Body of pancreas (tissue), 4 donors: ENCODE data around the gene AFAP1L1. TPM values are rescaled to one million over a fixed set of nuclear protein-coding genes. Genes with fewer than 3 reads are reported as not detected.
A peak's percentile ranks its signal among the peaks of the same experiment; 100 is the strongest.

Experiments
- ATAC-seq: fragments of 150-250 bp; one replicate; pipeline ENCODE4 v1.9.1; 2016
- DNase-seq, 4 donors: peaks; one replicate each; pipeline ENCODE4 v3.0.0-alpha.2; 2019
- H3K27ac ChIP-seq, 4 donors: fragments of 200-600 bp; sonication (generic); 1 replicate in 3 of 4; 2 replicates in 1 of 4; pipeline versions ENCODE4 v1.5.1 to v1.6.1; 2016 to 2019; ENCODE audit warnings: mild to moderate bottlenecking in 1 of 4, mixed read lengths in 1 of 4, moderate library complexity in 1 of 4
- H3K27me3 ChIP-seq, 2 donors: fragments of 200-600 bp; sonication (generic); one replicate each; pipeline ENCODE4 v1.6.0; 2016; ENCODE audit warnings: mild to moderate bottlenecking in 1 of 2
- H3K36me3 ChIP-seq, 2 donors: fragments of 200-600 bp; sonication (generic); replicated peaks in 1 of 2; 2 replicates each; pipeline ENCODE4 v1.5.1; 2016; ENCODE audit warnings: low read depth in 2 of 2; ENCODE audit not compliant: insufficient read depth in 1 of 2
- H3K4me1 ChIP-seq: fragments of 200-600 bp; sonication (generic); one replicate; pipeline ENCODE4 v1.6.0; 2016
- H3K4me3 ChIP-seq, 2 donors: fragments of 200-600 bp; sonication (generic); 1 replicate in 1 of 2; 2 replicates in 1 of 2; pipeline ENCODE4 v1.5.1; 2016 to 2019
- H3K9me3 ChIP-seq, 3 donors: fragments of 200-600 bp; sonication (generic); 1 replicate in 2 of 3; 2 replicates in 1 of 3; pipeline ENCODE4 v1.5.1; 2016
- POLR2A ChIP-seq, 3 donors: fragments of 450-650 bp; IDR thresholded peaks; one replicate each; pipeline ENCODE4 v1.6.1; 2016; ENCODE audit warnings: antibody characterized with exemption in 3 of 3, mild to moderate bottlenecking in 2 of 3
- WGBS, 2 donors: methylation state at CpG; one replicate each; pipeline ENCODE4 v1.1.5; 2017; 5-methylcytosine and 5-hydroxymethylcytosine counted together
- intact Hi-C: fragments of 100-400 bp; cut with DNase I; formaldehyde crosslinking; loops from one replicate; pipeline ENCODE4 v1.15.1; 2023
- total RNA-seq, 2 donors: library from RNA; depleted of rRNA; stranded (reverse); fragments of >200 nt; gene quantifications; one replicate each; pipeline ENCODE4 v1.1.0, GENCODE V29; 2016
- TF ChIP-seq, protein P1 (sequence below), 7 experiments: fragments of 450-650 bp in 4 of 7; fragments of 200-600 bp in 3 of 7; sonication (generic) in 3 of 7; IDR thresholded peaks; one replicate each; pipeline ENCODE4 v1.5.1; 2016 to 2019; ENCODE audit warnings: antibody characterized with exemption in 7 of 7

Gene AFAP1L1
- total RNA-seq, 2 donors from 2014 or later, result 2.9 to 5.9 TPM

DNA sequence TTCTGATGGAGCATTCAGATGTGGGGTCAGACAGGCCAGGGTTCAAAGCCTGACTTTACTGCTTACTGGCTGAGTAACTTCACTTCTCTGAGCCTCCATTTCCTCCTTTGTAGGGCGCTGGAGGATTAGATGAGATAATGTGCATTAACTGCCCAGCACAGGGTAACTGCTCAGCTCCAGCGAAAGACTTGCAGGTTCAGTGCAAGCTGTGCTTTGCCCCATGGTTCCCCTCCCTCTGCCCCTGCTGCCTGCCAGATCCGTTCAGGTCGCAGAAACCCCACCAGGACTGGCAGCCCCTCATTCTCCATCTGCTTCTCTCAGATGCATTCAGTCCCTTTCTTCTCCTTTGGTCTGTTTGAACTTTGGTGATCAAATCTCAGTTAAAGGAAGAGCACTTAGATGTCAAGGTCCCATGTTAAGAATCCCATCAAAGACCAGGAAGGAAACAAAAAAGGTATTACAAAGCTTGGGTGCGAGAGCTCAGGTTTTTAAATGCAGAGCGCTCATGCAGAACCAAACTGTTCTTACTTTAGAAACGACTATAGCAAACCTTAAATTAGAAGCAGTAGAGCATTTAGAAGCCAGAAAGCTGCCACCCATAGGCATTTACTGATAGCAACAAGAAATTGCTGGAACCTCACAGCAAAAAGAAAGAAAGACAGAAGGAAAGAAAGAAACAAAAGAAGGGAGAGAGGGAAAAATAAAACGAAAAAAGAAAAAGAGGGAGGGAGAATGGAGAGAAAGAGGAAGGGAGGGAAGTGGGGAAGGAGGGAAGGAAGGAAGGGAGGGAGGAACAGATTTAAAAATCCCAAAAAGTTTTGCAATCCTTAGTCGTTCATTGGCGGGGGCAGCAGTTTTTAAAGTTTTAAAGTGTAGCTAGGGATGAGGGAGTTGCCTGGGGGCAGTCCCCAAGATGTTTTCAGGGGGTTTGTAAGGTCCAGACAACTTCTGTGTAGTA lies 23.5 kb downstream of the AFAP1L1 start:
- intact Hi-C loops, result no loop called here
- no peak for ATAC-seq
- H3K4me3 ChIP-seq, result no peak overlapping the region

DNA sequence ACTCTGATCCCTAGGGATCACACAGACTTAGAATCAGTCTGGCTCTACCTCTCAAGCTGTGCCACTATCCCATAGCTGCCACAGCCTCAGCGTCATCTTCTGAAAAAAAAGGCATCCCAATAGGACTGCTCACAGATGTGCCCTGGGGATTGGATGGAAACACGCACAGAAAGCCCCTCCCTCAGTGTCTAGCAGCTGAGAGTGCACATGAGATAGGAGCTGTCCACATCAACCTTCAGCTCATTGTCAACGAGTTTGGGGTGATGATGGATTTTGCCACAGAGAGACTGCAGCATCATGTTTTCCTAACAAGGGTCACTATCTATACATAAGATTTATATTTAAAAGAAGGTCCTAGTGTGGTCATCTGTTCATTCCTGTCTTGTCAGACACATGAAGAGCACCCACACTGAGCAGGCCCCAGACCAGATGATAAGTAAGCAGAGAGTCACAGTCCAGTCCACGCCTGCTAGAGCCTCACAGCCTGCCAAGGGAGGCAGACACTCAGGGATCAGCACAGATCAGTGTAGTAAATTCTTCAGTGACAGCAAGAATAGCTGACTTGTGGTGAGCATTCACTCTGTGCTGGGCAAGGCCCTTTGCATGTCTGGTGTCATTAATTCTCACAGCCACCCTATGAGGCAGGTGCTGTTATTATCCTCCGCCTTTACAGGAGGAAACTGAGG lies 25.8 kb downstream of the AFAP1L1 start:
- TF ChIP-seq, protein P1, sequence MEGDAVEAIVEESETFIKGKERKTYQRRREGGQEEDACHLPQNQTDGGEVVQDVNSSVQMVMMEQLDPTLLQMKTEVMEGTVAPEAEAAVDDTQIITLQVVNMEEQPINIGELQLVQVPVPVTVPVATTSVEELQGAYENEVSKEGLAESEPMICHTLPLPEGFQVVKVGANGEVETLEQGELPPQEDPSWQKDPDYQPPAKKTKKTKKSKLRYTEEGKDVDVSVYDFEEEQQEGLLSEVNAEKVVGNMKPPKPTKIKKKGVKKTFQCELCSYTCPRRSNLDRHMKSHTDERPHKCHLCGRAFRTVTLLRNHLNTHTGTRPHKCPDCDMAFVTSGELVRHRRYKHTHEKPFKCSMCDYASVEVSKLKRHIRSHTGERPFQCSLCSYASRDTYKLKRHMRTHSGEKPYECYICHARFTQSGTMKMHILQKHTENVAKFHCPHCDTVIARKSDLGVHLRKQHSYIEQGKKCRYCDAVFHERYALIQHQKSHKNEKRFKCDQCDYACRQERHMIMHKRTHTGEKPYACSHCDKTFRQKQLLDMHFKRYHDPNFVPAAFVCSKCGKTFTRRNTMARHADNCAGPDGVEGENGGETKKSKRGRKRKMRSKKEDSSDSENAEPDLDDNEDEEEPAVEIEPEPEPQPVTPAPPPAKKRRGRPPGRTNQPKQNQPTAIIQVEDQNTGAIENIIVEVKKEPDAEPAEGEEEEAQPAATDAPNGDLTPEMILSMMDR (IDR thresholded peaks at IDR 0.05), result no peak
- no peak for TF ChIP-seq POLR2A (IDR thresholded peaks at IDR 0.05)
- Histone ChIP-seq H3K27me3 (no peaks in the 10 kb centered on the region), H3K27ac (no peak overlapping the region), H3K4me3 (no peak overlapping the region), H3K36me3 (no peaks in the 10 kb centered on the region), H3K4me1 (no peaks in the 10 kb centered on the region), H3K9me3 (no peaks in the 10 kb centered on the region)
- ATAC-seq (no peak), DNase-seq (no peak)
- WGBS, 2 donors, result 67 to 80% methylated on average over 1 to 5 of the region's 5 CpGs
- intact Hi-C loops, result no loop called here

More for the DNA sequence above, 23.5 kb downstream of the AFAP1L1 start:
- H3K36me3 ChIP-seq, result no peaks in the 10 kb centered on the region
- H3K9me3 ChIP-seq, result no peaks in the 10 kb centered on the region
- H3K27ac ChIP-seq, result no peak overlapping the region
- no peaks in the 10 kb centered on the region for H3K27me3 ChIP-seq
- no peak for DNase-seq
- 58 to 59% methylated on average over 10 of the region's 10 CpGs for whole genome bisulfite sequencing, 2 donors
- TF ChIP-seq, protein P1 (IDR thresholded peaks at IDR 0.05), result no peak
- TF ChIP-seq POLR2A (IDR thresholded peaks at IDR 0.05), result no peak
- no peaks in the 10 kb centered on the region for H3K4me1 ChIP-seq

DNA sequence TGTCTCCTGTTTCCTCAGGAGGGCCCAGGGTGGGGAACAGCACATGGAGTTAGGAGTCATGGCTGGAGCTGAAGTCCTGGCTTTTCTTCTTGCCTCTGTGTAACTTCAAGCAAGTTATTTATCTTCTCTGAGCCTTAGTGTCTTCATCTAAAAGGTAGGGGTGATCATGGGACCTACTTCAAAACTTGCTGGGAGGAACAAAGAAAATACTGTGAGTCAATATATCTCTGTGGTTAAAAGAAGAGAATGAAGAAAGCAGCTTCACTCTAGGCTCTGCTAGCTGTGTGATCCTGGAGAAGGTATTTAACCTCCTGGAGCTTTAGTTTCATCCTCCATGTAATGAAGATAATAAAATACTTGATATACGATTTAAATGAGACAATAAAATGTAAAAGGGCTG lies 26.5 kb downstream of the AFAP1L1 start:
- H3K36me3 ChIP-seq, result no peaks in the 10 kb centered on the region
- no peaks in the 10 kb centered on the region for H3K9me3 ChIP-seq
- H3K4me3 ChIP-seq, result no peak overlapping the region
- H3K4me1 ChIP-seq, result no peaks in the 10 kb centered on the region
- H3K27me3 ChIP-seq, result no peaks in the 10 kb centered on the region
- TF ChIP-seq POLR2A (IDR thresholded peaks at IDR 0.05), result no peak
- TF ChIP-seq, protein P1 (IDR thresholded peaks at IDR 0.05), result no peak
- ATAC-seq (no peak), DNase-seq (no peak)
- H3K27ac ChIP-seq, result no peak overlapping the region
- 44 to 64% methylated on average over 1 of the region's 1 CpG for WGBS, 2 donors
- intact Hi-C loops, result no loop called here

DNA sequence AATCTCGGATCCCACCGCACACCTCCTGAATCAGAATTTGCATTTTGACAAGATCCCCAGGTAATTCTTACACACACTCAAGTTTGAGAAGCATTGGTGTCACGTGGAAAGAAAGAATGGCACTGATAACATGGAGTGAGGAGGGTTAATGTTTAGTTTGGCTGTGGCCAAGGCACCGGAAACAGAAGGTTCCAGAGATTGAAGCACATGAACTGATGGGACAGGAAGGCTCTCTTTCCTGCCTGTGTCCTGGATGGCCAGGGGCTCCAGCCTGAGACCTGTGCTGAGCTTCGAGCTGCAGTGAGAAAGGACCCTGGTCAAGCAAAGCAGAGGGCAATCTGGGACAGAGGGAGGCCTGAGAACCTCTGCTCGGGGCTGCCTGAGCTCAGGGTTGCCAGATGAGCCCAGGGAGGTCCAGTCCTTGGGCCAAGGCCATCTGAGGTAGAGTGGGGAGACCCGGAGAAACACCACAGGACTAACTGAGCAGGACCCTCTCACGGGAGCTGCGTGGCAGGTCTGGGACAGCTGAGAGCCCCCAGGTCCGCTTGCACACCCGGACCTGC lies 27.3 kb downstream of the AFAP1L1 start:
- Histone ChIP-seq H3K4me3 (no peak overlapping the region), H3K36me3 (no peaks in the 10 kb centered on the region), H3K9me3 (no peaks in the 10 kb centered on the region), H3K4me1 (no peaks in the 10 kb centered on the region), H3K27me3 (no peaks in the 10 kb centered on the region), H3K27ac (peak overlapping the region in 1 of 4 donors; percentile 34)
- WGBS, 2 donors, result 51 to 58% methylated on average over 10 of the region's 11 CpGs
- DNase-seq (no peak), ATAC-seq (peak; percentile 48)
- TF ChIP-seq, protein P1 (IDR thresholded peaks at IDR 0.05), result no peak
- no peak for TF ChIP-seq POLR2A (IDR thresholded peaks at IDR 0.05)
- intact Hi-C loops, result no loop called here
